Naive thymus-derived CD8-positive, alpha-beta T cell (primary cell): ENCODE results near the gene SCN5A. TPM values are rescaled to one million over a fixed set of nuclear protein-coding genes. Genes with fewer than 3 reads are reported as not detected.
"Not testable (repeated sequence)": the region's sequence is repeated elsewhere in the genome, so short reads cannot be mapped to it uniquely, and the experiment has no call there.

Experiments used
- ATAC-seq, 2 donors: fragments of 150-1000 bp; cut with Tn5 transposase in 1 of 2; sonication (Bioruptor Pico), chemical (Tn5 transposase) in 1 of 2; 1 replicate in 1 of 2; 2 replicates in 1 of 2; pipeline ENCODE4 v1.10.0; 2021; ENCODE audit warnings: mild to moderate bottlenecking in 2 of 2, moderate library complexity in 2 of 2
- POLR2A ChIA-PET: fragments of 350-600 bp; sonication (Branson Sonifier 250); formaldehyde crosslinking; loops from one replicate; lab custom pipeline; 2021; ENCODE audit warnings: antibody characterized with exemption; lab: Charles Lee
- DNase-seq, 10 donors: peaks; one replicate each; pipeline versions ENCODE4 v3.0.0 to v3.0.0-alpha.2; 2020 to 2022
- H3K27ac Mint-ChIP-seq, 10 donors: one replicate each; pipeline ENCODE4 v1.8.0; 2020 to 2022; ENCODE audit warnings: mild to moderate bottlenecking in 10 of 10, mixed read lengths in 10 of 10, moderate library complexity in 4 of 10, inconsistent platforms in 1 of 10
- H3K27me3 Mint-ChIP-seq, 5 donors: one replicate each; pipeline ENCODE4 v1.8.0; 2021 to 2022; ENCODE audit warnings: mixed read lengths in 5 of 5
- H3K36me3 Mint-ChIP-seq, 3 donors: one replicate each; pipeline ENCODE4 v1.8.0; 2020 to 2022; ENCODE audit warnings: mixed read lengths in 3 of 3, mild to moderate bottlenecking in 2 of 3, inconsistent platforms in 1 of 3
- H3K4me1 Mint-ChIP-seq, 4 donors: one replicate each; pipeline ENCODE4 v1.8.0; 2021 to 2022; ENCODE audit warnings: mixed read lengths in 4 of 4
- H3K4me3 Mint-ChIP-seq, 10 donors: one replicate each; pipeline ENCODE4 v1.8.0; 2020 to 2022; ENCODE audit warnings: mild to moderate bottlenecking in 10 of 10, mixed read lengths in 10 of 10, moderate library complexity in 6 of 10, inconsistent platforms in 1 of 10
- H3K9me3 Mint-ChIP-seq, 9 donors: one replicate each; pipeline ENCODE4 v1.8.0; 2020 to 2022; ENCODE audit warnings: mixed read lengths in 9 of 9, mild to moderate bottlenecking in 3 of 9, inconsistent platforms in 1 of 9, moderate library complexity in 1 of 9
- polyA plus RNA-seq, 3 donors: library from polyadenylated mRNA; unstranded; fragments of 300-500 nt; fragmentation: Illumina TruSeq; gene quantifications; one replicate each; pipeline ENCODE4 v1.2.3, GENCODE V29; 2021
- total RNA-seq, 8 experiments: library from RNA in 2 of 8; stranded (reverse) in 2 of 8; gene quantifications; one replicate each; pipeline ENCODE4 v1.2.3 and lab custom pipeline; 2021 to 2026

SCN5A gene
- total and polyA plus RNA-seq, 5 experiments from 2014 or later = 0.25 to 0.55 TPM; not detected in 3

- Mint-ChIP-seq H3K27ac (no peak overlapping the region), H3K36me3 (peaks cover 0 to 3% (median 0%) of the 10 kb centered on the region in 3 donors), H3K4me1 (no peaks in the 10 kb centered on the region), H3K27me3 (peaks cover 0 to 4% (median 0%) of the 10 kb centered on the region in 5 donors), H3K9me3 (peaks cover 0 to 15% (median 2%) of the 10 kb centered on the region in 9 donors), H3K4me3 (no peak overlapping the region)
- ATAC-seq = no peak
- no peak for DNase-seq
- POLR2A ChIA-PET = no interaction called here
These were observed 71.4 kb downstream of the SCN5A start for GRCh38 chr3:38578081-38578475.

DNA sequence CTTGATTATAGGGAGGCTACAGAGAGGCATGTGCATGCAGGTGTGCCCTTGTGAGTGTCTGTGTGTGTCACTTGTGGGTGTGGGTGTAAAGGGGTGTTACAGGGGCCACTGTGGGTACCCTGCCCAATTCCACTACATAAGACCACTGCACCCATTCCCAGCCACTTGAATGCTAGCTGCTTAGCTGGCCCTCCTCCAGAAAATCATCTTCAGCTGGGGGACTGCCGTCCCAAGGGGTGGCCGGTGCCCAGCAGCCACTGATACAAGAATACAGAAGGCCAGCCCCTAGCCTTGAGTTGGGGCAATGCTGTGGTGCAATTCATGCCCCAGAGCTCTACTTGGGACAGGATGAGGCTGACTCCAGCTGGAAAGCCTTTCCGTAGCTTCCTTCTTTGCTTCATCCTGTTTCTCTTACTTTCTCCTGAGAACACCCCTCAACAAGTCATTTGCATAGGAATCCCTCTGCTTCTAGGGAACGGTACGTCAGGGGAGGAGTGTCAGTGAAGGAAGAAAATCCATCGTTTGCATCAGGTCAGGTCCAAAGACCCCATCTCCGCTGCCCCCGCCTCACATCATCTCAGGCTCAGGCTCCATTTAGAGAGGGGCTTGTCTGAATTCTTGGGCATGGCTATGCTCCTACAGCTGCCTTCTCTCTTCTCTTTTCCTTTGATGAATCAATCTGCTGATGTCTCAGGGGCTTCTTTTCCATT lies 72.0 kb downstream of the SCN5A start:
- ATAC-seq = no peak
- Mint-ChIP-seq H3K4me1 (no peaks in the 10 kb centered on the region), H3K9me3 (peaks cover 0 to 16% (median 2%) of the 10 kb centered on the region in 9 donors), H3K4me3 (no peak overlapping the region), H3K36me3 (peaks cover 0 to 3% (median 0%) of the 10 kb centered on the region in 3 donors), H3K27me3 (peaks cover 0 to 4% (median 0%) of the 10 kb centered on the region in 5 donors), H3K27ac (no peak overlapping the region)
- DNase-seq = no peak
- POLR2A ChIA-PET = no interaction called here

DNA sequence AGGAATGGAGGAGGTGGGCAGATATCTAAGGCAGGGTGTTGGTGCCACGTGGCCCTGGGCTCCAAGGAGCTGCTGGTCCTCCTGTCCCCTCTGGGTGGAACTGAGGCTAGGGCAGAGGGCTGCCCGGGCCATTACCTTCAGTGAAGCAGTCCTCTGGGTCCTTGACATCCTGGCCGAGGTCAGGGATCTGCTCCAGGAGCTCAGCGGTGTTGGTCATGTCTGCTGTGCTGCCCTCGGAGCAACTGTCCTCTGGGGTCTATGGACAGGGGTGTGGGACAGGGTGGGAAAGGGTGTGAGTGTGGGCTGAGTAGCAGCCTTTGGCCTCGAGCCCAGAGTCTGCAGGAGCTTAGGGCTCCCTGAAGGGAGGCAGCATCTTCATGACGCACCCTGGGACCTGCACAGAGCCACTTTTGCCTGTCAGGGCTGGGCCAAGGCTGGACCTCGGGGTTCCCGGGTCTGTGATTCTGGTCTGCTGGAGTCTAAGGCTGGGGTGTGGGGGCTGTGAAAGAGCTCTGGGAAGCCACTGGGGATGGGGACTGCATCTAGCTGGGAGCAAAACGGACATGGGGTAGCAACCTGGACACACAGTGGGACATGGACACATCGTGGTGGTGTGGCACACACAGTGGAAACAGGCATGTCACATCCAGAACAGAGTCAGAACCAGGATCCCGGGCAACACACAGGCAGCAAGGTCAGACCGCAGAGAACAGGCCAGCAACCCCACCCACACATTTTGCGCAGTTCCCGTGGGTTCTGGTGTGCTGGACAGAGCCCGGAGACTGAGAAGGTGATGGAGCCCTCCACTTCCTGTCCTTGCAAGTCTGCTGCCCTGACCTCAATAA lies 72.7 kb downstream of the SCN5A start:
- H3K36me3 Mint-ChIP-seq = peaks cover 0 to 3% (median 0%) of the 10 kb centered on the region in 3 donors
- POLR2A ChIA-PET = no interaction called here
- no peak overlapping the region for H3K27ac Mint-ChIP-seq
- peaks cover 0 to 16% (median 2%) of the 10 kb centered on the region in 9 donors for H3K9me3 Mint-ChIP-seq
- DNase-seq (peak in 1 of 10 donors; percentile 15), ATAC-seq (no peak)
- peaks cover 0 to 4% (median 0%) of the 10 kb centered on the region in 5 donors for H3K27me3 Mint-ChIP-seq
- no peaks in the 10 kb centered on the region for H3K4me1 Mint-ChIP-seq
- H3K4me3 Mint-ChIP-seq = no peak overlapping the region

DNA sequence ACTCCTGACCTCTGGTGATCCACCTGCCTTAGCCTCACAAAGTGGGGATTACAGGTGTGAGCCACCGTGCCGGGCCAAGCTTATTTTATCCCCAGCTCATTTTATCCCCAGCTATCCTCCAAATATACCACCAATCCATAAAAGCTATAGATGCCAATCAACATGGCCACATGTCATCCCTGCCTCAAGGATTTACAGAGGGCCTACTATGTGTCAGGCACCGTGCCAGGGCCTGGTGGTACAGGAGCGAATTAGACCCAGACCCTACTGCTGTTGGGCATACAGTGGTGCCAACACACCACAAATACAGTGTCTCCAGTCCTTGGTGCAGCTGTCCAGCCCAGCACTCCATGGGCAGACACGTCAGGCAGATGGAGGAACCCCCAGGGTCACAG lies 73.4 kb downstream of the SCN5A start:
- ATAC-seq (no peak), DNase-seq (no peak)
- H3K4me3 Mint-ChIP-seq = no peak overlapping the region
- peaks cover 0 to 4% (median 0%) of the 10 kb centered on the region in 5 donors for H3K27me3 Mint-ChIP-seq
- peaks cover 0 to 16% (median 2%) of the 10 kb centered on the region in 9 donors for H3K9me3 Mint-ChIP-seq
- no peak overlapping the region for H3K27ac Mint-ChIP-seq
- no peaks in the 10 kb centered on the region for H3K4me1 Mint-ChIP-seq
- POLR2A ChIA-PET = no interaction called here
- H3K36me3 Mint-ChIP-seq = peaks cover 0 to 3% (median 0%) of the 10 kb centered on the region in 3 donors

DNA sequence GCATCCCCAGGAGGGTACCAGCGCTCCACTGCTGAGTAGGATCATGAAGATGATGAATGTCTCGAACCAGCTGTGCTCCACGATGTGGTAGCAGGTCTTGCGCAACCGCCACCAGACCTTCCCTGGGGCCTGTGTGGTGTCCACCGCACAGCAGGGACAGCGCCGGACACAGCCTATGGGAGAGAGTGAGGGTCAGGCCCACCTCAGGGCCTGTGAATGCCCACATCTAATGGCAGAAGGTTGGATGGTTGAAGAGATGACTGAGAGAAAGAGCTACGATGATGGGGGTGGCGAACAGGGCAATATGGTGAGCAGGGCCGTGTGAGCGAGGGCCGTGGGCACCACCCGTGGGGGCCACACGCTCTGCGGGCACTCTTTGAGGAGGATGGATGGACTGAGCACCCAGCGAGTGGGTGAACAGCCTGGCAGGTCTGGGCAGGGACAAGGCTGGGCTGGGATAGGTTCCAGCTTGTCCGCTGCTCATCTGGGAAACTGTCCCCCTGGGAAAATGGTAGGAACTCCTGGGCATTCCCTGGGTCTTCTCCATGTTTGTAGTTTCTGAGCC lies 74.1 kb downstream of the SCN5A start:
- POLR2A ChIA-PET = no interaction called here

GRCh38 chr3:38574411-38575278 lies 74.8 kb downstream of the SCN5A start:
- ATAC-seq (no peak), DNase-seq (peak in 1 of 10 donors; percentile 11)
- Mint-ChIP-seq H3K4me3 (no peak overlapping the region), H3K27ac (peak overlapping the region in 1 of 10 donors; percentile 1), H3K36me3 (peaks cover 0 to 3% (median 0%) of the 10 kb centered on the region in 3 donors), H3K9me3 (peaks cover 0 to 21% (median 4%) of the 10 kb centered on the region in 9 donors), H3K4me1 (no peaks in the 10 kb centered on the region), H3K27me3 (peaks cover 0 to 3% (median 0%) of the 10 kb centered on the region in 5 donors)
- POLR2A ChIA-PET = no interaction called here

More for the DNA sequence above, 74.1 kb downstream of the SCN5A start:
- Mint-ChIP-seq H3K4me3 (no peak overlapping the region), H3K27ac (no peak overlapping the region), H3K36me3 (peaks cover 0 to 3% (median 0%) of the 10 kb centered on the region in 3 donors), H3K9me3 (peaks cover 0 to 21% (median 4%) of the 10 kb centered on the region in 9 donors), H3K27me3 (peaks cover 0 to 4% (median 0%) of the 10 kb centered on the region in 5 donors), H3K4me1 (no peaks in the 10 kb centered on the region)
- ATAC-seq = no peak
- DNase-seq = no peak

DNA sequence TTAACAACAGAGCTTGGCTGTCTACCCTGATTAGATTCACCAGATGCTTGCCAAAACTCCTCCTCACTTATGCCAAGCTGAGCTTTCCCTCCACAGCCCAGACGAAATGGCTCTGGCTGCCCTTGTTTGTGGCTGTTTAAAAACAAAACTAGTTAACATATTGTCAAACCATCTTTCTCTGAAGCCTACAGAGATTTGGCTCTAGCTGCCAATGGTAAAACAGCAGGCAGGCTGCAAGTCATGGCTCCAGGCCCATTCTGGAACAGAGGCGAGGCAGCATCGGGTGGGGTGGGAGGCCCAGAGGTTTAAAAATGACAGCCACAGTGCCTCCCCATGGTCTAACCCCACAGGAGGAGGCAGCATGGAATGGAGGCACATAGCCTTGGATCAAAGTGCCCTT lies 75.9 kb downstream of the SCN5A start:
- peaks cover 0 to 3% (median 0%) of the 10 kb centered on the region in 3 donors for H3K36me3 Mint-ChIP-seq
- H3K27ac Mint-ChIP-seq = peak overlapping the region in 1 of 10 donors; percentile 51
- peak in 1 of 10 donors; percentile 6 for DNase-seq
- peaks cover 0 to 3% (median 0%) of the 10 kb centered on the region in 5 donors for H3K27me3 Mint-ChIP-seq
- H3K4me1 Mint-ChIP-seq = no peaks in the 10 kb centered on the region
- H3K9me3 Mint-ChIP-seq = peaks cover 0 to 21% (median 4%) of the 10 kb centered on the region in 9 donors
- ATAC-seq = no peak
- POLR2A ChIA-PET = no interaction called here
- no peak overlapping the region for H3K4me3 Mint-ChIP-seq

DNA sequence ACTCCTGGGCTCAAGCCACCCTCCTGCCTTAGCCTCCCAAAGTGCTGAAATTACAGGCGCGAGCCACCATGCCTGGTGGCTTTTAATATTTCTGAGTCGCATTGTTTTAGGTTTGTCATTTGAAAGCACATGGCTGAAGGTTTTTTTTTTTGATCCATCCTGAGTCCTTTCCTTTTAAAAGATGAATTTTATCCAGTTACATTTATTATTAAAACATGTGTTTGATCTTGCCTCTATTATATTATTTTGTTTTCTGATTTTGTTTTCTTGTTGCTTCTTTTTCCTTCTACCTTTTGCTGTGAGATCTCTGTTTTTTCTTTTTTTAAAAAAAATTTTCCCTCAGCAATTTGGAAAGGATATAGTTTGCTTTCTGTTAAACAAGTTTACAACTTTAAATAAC lies 76.4 kb downstream of the SCN5A start:
- DNase-seq = no peak
- H3K4me3 Mint-ChIP-seq = no peak overlapping the region

GRCh38 chr3:38567498-38567897 lies 82.0 kb downstream of the SCN5A start:
- Mint-ChIP-seq H3K36me3 (no peaks in the 10 kb centered on the region), H3K27ac (no peak overlapping the region), H3K9me3 (peaks cover 0 to 4% (median 0%) of the 10 kb centered on the region in 9 donors), H3K4me3 (no peak overlapping the region), H3K27me3 (peaks cover 0 to 5% (median 0%) of the 10 kb centered on the region in 5 donors), H3K4me1 (peaks cover 0 to 5% (median 0%) of the 10 kb centered on the region in 4 donors)
- DNase-seq (peak in 1 of 10 donors; percentile 10), ATAC-seq (no peak)
- POLR2A ChIA-PET = no interaction called here

More for the DNA sequence above, 76.4 kb downstream of the SCN5A start:
- POLR2A ChIA-PET = no interaction called here
- H3K4me1 Mint-ChIP-seq = no peaks in the 10 kb centered on the region
- no peak for ATAC-seq
- H3K9me3 Mint-ChIP-seq = peaks cover 0 to 21% (median 4%) of the 10 kb centered on the region in 9 donors
- H3K27ac Mint-ChIP-seq = no peak overlapping the region
- peaks cover 0 to 3% (median 0%) of the 10 kb centered on the region in 3 donors for H3K36me3 Mint-ChIP-seq
- H3K27me3 Mint-ChIP-seq = peaks cover 0 to 3% (median 0%) of the 10 kb centered on the region in 5 donors

- H3K9me3 Mint-ChIP-seq, H3K4me3 Mint-ChIP-seq, H3K4me1 Mint-ChIP-seq, H3K27ac Mint-ChIP-seq, POLR2A ChIA-PET, DNase-seq, ATAC-seq, H3K27me3 Mint-ChIP-seq, H3K36me3 Mint-ChIP-seq: not testable (repeated sequence)
These were observed 82.7 kb downstream of the SCN5A start for GRCh38 chr3:38566794-38567193.

DNA sequence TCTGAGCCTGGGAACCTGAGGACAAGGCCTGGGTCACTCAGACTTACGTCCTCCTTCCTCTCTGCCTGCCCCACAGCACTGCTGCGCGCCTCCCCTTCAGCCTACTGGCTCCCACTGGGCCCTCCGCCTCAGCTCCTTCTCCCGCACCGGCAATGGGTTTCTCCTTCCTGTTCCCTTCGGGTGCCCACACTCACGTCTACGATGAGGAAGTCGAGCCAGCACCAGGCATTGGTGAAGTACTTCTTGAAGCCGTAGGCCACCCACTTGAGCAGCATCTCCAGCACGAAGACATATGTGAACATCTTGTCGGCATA lies 83.3 kb downstream of the SCN5A start:
- ATAC-seq (no peak), DNase-seq (peak in 1 of 10 donors; percentile 10)
- Mint-ChIP-seq H3K9me3 (peaks cover 0 to 4% (median 0%) of the 10 kb centered on the region in 9 donors), H3K36me3 (no peaks in the 10 kb centered on the region), H3K27ac (peak overlapping the region in 1 of 10 donors; percentile 46), H3K27me3 (peaks cover 0 to 5% (median 0%) of the 10 kb centered on the region in 5 donors), H3K4me1 (peaks cover 0 to 5% (median 0%) of the 10 kb centered on the region in 4 donors), H3K4me3 (no peak overlapping the region)
- POLR2A ChIA-PET = no interaction called here
